Fibroblast of skin of abdomen (primary cell): ENCODE measurements around the gene DPAGT1.

Source experiments
- DNase-seq: peaks from one replicate; pipeline ENCODE4 v3.0.0-alpha.2; 2013

Gene DPAGT1

DNA sequence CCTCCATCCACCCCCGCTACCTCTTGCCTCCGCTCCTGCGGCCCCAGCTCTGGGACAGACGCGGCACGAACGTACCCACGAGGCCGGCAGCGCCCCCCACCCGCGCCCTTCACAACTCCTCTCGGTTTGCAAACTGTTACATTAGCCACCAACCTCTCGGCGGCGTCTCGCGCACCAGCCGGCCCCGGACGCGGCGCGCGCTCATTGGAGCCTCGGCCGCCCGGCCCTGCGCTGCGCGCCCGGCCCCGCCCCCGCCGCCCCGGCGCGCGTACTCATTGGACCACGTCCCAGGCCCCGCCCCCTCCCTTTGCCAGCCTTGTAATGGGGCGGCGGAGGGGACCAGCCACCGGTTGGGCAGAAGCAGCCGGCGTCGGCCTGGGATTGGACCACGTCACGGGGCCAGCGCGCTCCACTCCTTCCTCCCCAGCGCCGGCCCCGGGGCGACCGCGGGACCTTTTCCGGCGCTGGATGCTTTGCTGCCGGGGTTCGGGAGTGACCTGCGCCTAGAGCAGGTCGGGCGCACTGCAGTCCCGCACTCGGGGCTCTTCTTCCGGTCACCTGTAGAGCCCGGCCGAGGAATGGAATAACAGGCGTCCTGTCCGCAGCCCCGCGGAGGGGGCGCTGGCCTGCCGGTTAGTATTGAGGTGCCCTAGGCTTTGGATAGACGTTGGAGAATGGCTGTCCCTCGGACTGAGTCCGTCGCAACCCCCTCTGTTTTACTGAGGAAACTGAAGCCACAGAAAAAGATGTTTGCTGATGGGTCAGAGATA, 44.5 kb downstream of the DPAGT1 start, which contains the start of gene HYOU1:
Gene HYOU1 (minus strand): TSS at position 206 of the 770 bp plus-strand sequence. CDS start 1,045 bp downstream, outside the sequence.
- DNase-seq, result peak; percentile 97

DNA sequence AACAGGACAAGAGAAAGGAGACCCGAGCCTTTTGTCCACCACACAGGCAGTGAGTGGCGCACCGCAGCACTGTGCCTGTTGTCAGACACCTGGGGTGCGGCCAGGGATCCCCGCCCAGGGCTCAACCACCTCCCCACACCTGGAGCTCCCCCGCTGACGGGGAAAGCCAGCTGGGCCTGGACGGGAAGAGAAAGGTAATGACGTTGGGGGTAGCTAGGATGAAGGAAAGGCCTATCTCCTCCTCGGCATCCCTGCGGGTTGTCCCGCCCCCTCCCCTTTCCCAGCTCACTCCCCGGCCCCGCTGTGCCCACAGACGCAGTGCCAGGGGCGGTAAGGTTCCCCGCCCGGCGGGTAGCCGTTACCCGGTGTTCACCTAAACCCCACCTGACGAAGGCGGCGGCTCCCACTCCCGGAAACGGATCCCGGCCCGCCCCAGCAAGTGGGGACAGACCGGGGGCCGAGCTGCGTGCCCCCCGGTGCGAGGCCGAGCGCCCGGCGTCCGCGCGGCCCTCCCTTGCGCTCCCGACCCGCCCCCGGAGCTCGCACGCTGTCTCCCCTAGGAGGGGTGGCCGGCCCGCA, 45.1 kb downstream of the DPAGT1 start:
- DNase-seq, result no peak

DNA sequence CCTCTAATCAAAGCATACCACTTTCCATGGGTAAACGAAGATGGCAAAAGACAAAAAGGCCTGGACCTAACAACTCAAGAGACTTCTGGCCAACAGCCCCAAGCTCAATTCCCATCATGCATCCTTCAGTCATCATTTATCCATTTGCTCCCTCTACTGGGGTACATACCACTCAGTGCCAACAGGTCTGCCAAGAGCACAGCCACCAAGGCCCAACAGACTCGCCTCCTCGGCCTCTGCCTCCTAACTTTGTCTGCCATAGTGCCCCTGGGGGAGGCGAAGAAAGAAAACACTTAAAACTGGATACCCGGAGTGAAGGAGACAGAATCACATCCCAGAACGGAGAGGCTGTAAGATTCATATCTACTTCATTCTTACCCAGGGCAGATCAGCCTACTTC, 45.8 kb downstream of the DPAGT1 start:
- peak; percentile 25 for DNase-seq

DNA sequence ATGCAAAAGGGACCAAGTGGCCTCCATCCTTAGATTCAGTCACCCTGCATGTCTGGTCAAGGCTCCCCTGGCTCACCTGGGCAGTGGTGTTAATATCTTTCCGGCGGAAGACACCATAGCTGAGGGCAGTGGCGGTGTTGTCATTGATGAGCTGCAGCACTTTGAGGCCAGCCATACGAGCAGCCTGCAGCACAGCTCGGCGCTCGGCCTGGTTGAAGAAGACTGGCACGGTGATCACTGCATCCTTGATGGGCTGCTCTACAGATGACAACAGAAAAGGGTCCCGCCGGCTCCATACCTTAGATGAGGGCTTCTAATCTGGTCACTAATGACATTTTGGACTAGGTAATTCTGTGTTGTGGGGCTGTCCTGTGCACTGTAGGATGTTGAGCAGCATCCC, 47.2 kb downstream of the DPAGT1 start:
- no peak for DNase-seq

DNA sequence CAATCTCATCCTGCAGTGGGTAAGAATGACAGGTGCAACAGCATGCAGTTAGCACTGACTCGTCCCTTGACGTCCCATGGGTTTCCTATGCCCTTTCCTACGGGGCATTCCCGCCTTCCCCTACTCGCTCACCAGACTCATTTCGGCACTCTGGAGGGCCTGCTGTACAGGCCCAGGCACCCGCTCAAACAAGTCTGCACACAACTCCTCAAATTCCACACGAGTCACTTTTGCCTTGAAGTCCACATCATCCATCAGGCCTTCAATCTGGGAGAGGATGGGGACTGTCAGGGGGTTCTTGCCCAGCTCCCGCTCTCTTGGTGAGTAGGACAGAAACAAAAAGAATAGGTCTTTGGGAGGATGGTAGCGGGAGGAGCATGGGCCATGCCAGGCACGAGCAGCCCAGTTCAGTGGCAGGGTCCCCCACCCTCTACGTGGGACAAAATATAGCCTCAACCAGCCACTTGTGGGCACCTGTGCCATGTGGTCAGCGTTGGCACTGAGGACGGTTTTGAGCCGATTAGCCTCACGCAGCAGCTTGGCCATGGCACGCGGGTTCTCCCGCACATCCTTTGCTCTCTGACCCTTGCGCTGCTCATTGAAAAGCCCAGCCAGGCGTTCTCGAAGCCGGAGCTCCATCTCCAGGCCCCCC, 49.4 kb downstream of the DPAGT1 start:
- DNase-seq, result no peak

DNA sequence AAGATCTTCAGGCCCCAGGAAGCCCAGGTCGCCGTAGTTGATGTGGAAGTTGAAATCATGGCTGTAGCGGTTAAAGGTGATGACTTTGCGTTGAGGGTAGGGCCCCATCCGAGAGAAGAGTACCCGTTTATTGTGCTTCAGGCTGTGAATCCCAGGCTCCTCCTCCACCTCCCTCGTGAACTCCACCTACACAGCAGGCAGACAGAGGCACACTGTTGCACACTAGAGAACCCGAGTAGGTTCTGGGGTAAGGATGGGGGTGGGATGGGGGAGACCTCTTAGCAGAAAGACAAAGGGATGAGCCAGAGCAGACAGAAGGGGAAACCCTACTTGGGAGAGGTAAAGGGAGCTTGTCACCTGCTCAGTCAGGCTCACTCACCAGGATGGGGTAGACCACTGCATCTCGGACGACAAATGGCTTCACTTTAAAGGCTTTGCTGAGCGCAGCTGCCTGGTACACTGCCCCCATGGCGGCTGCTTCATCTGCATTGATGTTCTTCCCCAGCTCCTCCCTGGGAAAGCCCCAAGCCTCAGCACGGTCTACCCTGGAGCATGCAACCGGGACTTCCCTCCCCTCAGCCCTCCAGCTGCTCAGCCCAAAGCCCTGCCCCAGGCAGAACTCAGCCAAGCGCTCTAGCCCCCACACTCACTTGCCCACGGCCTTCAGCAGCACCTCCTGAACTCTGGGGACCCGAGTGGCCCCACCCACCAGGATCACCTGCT, 50.1 kb downstream of the DPAGT1 start:
- no peak for DNase-seq

DNA sequence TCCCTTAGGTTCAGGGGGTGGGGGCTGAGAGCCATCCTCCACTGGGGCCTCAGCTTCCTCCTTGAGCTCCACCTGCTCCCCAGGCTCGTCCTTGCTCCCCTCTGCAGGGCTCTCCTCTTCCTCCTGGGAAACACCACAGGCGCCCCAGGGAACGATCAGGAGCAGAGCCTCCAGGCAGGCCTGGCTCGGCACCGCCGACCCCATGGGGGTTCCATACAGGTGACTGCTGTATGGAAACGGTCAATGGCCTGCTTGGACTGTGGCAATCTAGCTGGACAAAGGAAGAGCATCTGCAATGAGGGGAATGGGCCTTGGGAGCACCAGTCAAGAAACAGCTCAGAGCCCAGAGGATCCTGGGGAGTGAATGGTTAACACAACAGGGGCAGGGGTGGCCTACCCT, 52.6 kb downstream of the DPAGT1 start:
- no peak for DNase-seq

DNA sequence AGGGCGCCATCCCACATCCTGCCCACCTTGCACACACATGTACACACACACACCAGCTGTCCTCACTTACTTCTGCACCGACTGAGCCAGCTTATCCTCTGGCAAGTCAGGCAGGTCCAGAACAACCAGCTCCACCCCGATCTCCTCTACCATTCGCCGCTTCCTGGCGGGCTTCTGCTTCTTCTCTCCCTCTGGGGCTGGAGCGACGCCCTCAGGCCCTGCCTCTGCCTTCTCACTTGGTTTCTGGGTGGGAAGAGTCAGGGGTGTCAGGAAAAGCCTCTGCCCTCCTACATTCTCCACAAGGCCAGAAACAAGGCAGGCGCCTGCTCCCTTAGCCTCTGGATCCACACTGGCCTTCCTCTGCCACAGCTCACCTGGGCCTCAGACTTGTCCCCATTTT, 53.0 kb downstream of the DPAGT1 start:
- no peak for DNase-seq

DNA sequence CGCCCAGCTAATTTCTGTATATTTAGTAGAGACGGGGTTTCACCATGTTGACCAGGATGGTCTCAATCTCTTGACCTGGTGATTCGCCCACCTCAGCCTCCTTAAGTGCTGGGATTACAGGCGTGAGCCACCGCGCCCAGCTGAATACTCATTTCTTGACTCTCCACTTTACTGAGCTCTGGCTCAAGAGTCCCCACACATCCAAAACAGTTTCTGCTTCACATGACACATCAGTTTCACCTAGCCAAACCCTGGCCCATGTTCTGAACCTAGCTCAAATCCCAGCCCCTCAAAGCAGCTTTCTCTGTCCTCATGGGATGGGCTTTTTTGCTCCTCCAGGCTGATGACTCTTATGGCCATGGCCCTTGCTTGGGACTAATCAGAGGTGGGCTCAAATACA, 54.4 kb downstream of the DPAGT1 start:
- DNase-seq, result no peak
